K562 (cell line): ENCODE data around the gene TYROBP. TPM values are rescaled to one million over a fixed set of nuclear protein-coding genes. Genes with fewer than 3 reads are reported as not detected.

Experiments used
- PKNOX1 ChIP-seq: fragments of 450-650 bp; IDR thresholded peaks from 2 replicates; pipeline ENCODE4 v1.6.1; 2016
- SRF ChIP-seq, 2 experiments: fragments of 250-450, 450-650 bp in 1 of 2; sonication (Bioruptor Pico) in 1 of 2; sonication (generic) in 1 of 2; formaldehyde crosslinking; IDR thresholded peaks; 2 replicates each; pipeline versions ENCODE4 v1.5.0 to v1.5.1; 2020 to 2022; ENCODE audit warnings: mild to moderate bottlenecking in 1 of 2, missing genetic modification reagents in 1 of 2
- ZC3H4 ChIP-seq: sonication (generic); formaldehyde crosslinking; IDR thresholded peaks from 2 replicates; pipeline ENCODE4 v1.9.0; 2021; ENCODE audit warnings: missing genetic modification reagents, borderline replicate concordance
- ZNF408 ChIP-seq: fragments of 250-450 bp; sonication (Bioruptor Pico); IDR thresholded peaks from 2 replicates; pipeline ENCODE4 v1.4.0; 2020; ENCODE audit warnings: low read depth, mild to moderate bottlenecking, moderate library complexity
- polyA plus RNA-seq, 8 experiments: library from polyadenylated mRNA; depleted of rRNA in 4 of 8; stranded (reverse) in 5 of 8; unstranded in 3 of 8; fragments of >200 nt; fragmentation: Nextera tagmentation in 2 of 8; fragmentation: Illumina TruSeq in 1 of 8; extraction: Ambion mirVana in 2 of 8; extraction: Trizol in 1 of 8; gene quantifications; 2 replicates each; pipeline versions ENCODE4 v1.2.1 to v1.2.3, GENCODE V29; 2011 to 2014; ENCODE audit warnings: inconsistent platforms in 1 of 8, missing spikeins in 1 of 8
- total RNA-seq, 7 experiments: library from RNA; depleted of rRNA in 6 of 7; stranded (reverse); fragments of >200 nt in 6 of 7; fragmentation: Illumina TruSeq in 2 of 7; extraction: Trizol in 2 of 7; gene quantifications; 2 replicates each; pipeline versions ENCODE4 v1.2.1 to v1.2.3, GENCODE V29; 2011 to 2021; ENCODE audit warnings: low replicate concordance in 1 of 7
- TF ChIP-seq, protein P1 (sequence below): fragments of 250-450 bp; sonication (Bioruptor Pico); IDR thresholded peaks from 2 replicates; pipeline ENCODE4 v1.5.0; 2022; ENCODE audit warnings: mild to moderate bottlenecking
- TF ChIP-seq, protein P2 (sequence below): sonication (generic); formaldehyde crosslinking; IDR thresholded peaks from 2 replicates; pipeline ENCODE4 v1.8.1; 2023; ENCODE audit warnings: mild to moderate bottlenecking, missing genetic modification reagents
- TF ChIP-seq, protein P3 (sequence below): fragments of 450-650 bp; IDR thresholded peaks from 2 replicates; pipeline ENCODE4 v1.6.1; 2017; ENCODE audit warnings: antibody characterized with exemption

Gene TYROBP
- total and polyA plus RNA-seq, 9 of the 15 experiments (the other 6 are each of a cell fraction or from before 2014, with no cell fraction given): 0.72 to 8.2 (median 2.4) TPM

DNA sequence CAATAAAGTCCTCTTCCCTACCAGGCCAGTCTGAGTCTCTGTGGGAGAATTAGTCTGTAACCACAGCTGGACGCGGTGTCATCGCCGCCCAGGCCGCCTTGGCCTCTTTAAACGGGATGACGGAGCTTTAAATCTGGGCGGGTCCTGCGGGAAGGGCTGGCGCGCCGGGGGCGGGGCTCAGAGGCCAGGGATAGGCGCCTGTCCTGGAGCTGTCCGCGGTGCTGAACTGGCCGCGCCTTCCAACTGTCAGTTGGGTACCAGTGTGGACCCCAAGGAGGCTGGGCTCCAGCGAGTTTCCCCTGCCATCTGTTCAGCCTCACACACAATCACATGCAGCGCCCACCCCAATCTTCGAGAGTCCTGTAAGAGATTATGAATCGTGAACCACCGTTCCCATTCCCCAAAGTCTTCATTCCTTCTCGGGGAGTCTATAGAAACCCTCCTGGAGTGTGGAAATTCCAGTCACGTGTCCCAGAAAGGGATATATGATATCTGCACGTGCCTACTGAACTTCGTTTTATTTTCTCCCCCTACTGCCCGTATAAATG is 28.3 kb downstream of the TYROBP start (continued):
- TF ChIP-seq, protein P1, sequence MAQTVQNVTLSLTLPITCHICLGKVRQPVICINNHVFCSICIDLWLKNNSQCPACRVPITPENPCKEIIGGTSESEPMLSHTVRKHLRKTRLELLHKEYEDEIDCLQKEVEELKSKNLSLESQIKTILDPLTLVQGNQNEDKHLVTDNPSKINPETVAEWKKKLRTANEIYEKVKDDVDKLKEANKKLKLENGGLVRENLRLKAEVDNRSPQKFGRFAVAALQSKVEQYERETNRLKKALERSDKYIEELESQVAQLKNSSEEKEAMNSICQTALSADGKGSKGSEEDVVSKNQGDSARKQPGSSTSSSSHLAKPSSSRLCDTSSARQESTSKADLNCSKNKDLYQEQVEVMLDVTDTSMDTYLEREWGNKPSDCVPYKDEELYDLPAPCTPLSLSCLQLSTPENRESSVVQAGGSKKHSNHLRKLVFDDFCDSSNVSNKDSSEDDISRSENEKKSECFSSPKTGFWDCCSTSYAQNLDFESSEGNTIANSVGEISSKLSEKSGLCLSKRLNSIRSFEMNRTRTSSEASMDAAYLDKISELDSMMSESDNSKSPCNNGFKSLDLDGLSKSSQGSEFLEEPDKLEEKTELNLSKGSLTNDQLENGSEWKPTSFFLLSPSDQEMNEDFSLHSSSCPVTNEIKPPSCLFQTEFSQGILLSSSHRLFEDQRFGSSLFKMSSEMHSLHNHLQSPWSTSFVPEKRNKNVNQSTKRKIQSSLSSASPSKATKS: no peak
- TF ChIP-seq, protein P2, sequence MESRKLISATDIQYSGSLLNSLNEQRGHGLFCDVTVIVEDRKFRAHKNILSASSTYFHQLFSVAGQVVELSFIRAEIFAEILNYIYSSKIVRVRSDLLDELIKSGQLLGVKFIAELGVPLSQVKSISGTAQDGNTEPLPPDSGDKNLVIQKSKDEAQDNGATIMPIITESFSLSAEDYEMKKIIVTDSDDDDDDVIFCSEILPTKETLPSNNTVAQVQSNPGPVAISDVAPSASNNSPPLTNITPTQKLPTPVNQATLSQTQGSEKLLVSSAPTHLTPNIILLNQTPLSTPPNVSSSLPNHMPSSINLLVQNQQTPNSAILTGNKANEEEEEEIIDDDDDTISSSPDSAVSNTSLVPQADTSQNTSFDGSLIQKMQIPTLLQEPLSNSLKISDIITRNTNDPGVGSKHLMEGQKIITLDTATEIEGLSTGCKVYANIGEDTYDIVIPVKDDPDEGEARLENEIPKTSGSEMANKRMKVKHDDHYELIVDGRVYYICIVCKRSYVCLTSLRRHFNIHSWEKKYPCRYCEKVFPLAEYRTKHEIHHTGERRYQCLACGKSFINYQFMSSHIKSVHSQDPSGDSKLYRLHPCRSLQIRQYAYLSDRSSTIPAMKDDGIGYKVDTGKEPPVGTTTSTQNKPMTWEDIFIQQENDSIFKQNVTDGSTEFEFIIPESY (CRISPR knock-in tag): peak; percentile 83
- TF ChIP-seq ZNF408 (CRISPR knock-in tag): no peak
- no peak for TF ChIP-seq ZC3H4 (CRISPR knock-in tag)
- TF ChIP-seq, protein P3, sequence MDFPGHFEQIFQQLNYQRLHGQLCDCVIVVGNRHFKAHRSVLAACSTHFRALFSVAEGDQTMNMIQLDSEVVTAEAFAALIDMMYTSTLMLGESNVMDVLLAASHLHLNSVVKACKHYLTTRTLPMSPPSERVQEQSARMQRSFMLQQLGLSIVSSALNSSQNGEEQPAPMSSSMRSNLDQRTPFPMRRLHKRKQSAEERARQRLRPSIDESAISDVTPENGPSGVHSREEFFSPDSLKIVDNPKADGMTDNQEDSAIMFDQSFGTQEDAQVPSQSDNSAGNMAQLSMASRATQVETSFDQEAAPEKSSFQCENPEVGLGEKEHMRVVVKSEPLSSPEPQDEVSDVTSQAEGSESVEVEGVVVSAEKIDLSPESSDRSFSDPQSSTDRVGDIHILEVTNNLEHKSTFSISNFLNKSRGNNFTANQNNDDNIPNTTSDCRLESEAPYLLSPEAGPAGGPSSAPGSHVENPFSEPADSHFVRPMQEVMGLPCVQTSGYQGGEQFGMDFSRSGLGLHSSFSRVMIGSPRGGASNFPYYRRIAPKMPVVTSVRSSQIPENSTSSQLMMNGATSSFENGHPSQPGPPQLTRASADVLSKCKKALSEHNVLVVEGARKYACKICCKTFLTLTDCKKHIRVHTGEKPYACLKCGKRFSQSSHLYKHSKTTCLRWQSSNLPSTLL: no peak
- peak; percentile 45 for TF ChIP-seq PKNOX1
- peak in 1 of 2 experiments; percentile 75; a peak in 2 of 4 replicates for TF ChIP-seq SRF (CRISPR knock-in tag; IDR thresholded peaks at IDR 0.05)
